Activated CD4-positive, alpha-beta T cell treated with anti-CD3 and anti-CD28 coated beads, Interleukin-2, amount 10 ng/mL, durations not matched to agents 24 days and 14 days (primary cell): ENCODE measurements around the gene PIWIL1. TPM values are rescaled to one million over a fixed set of nuclear protein-coding genes. Genes with fewer than 3 reads are reported as not detected.

ENCODE experiments used
- DNase-seq: peaks from one replicate; pipeline ENCODE4 v3.0.0; 2022
- H3K27ac Mint-ChIP-seq: one replicate; pipeline ENCODE4 v1.8.0; 2022; ENCODE audit warnings: mild to moderate bottlenecking, mixed read lengths
- H3K27me3 Mint-ChIP-seq: one replicate; pipeline ENCODE4 v1.8.0; 2022; ENCODE audit warnings: mixed read lengths
- H3K36me3 Mint-ChIP-seq: one replicate; pipeline ENCODE4 v1.8.0; 2022; ENCODE audit warnings: low read depth, mild to moderate bottlenecking, mixed read lengths
- H3K4me1 Mint-ChIP-seq: one replicate; pipeline ENCODE4 v1.8.0; 2021; ENCODE audit warnings: mixed read lengths
- H3K4me3 Mint-ChIP-seq: one replicate; pipeline ENCODE4 v1.8.0; 2022; ENCODE audit warnings: mild to moderate bottlenecking, moderate library complexity, mixed read lengths
- H3K9me3 Mint-ChIP-seq: one replicate; pipeline ENCODE4 v1.8.0; 2021; ENCODE audit warnings: mixed read lengths
- intact Hi-C: fragments of 100-400 bp; cut with micrococcal nuclease; formaldehyde crosslinking; loops from one replicate; pipeline ENCODE4 v1.15.1; 2023
- total RNA-seq: library from RNA; stranded (reverse); gene quantifications from 2 replicates; pipeline ENCODE4 v1.2.3, GENCODE V29; 2022

PIWIL1 gene
- total RNA-seq = not detected in 2 replicates

- peaks cover 16% of the 10 kb centered on the region for H3K27me3 Mint-ChIP-seq
- intact Hi-C loops = loop anchor here (5.0 kb wide), 1 partner anchor 310 kb away; no protein-coding TSS in a partner anchor
- no peak for DNase-seq
- no peak within 1 kb of the TSS for H3K4me3 Mint-ChIP-seq
- no peaks in the 10 kb centered on the region for H3K9me3 Mint-ChIP-seq
- H3K4me1 Mint-ChIP-seq = peaks cover 3% of the 10 kb centered on the region
- no peaks in the 10 kb centered on the region for H3K36me3 Mint-ChIP-seq
- no peak within 1 kb of the TSS for H3K27ac Mint-ChIP-seq
These were observed at the start of gene PIWIL1 for GRCh38 chr12:130337488-130338303. TSS of gene PIWIL1 (plus strand) at chr12:130337887. CDS start at chr12:130342592, 4,705 bp downstream.

DNA sequence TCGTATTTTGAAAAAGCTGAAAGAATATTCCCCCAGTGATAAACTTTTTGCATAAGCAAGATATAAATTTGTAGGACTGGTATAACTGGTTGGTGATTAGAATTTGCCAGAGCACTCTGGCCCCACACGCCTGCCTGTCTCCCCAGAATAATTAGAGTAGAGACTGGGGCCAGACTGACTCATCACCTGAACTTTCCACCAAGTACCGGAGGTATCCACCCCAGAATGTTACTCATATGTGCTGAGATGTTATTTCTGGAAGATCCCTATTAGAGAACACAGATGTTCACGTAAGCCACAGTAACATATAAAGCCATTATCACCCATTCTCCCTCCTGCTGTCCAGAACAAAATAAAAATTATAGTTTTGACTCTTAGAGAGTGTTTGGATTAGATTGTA is 49.5 kb upstream of the PIWIL1 start:
- Mint-ChIP-seq H3K27me3 (no peaks in the 10 kb centered on the region), H3K4me3 (no peak overlapping the region), H3K4me1 (no peaks in the 10 kb centered on the region), H3K36me3 (no peaks in the 10 kb centered on the region), H3K9me3 (peaks cover 4% of the 10 kb centered on the region), H3K27ac (no peak overlapping the region)
- intact Hi-C loops = no loop called here
- DNase-seq = no peak

DNA sequence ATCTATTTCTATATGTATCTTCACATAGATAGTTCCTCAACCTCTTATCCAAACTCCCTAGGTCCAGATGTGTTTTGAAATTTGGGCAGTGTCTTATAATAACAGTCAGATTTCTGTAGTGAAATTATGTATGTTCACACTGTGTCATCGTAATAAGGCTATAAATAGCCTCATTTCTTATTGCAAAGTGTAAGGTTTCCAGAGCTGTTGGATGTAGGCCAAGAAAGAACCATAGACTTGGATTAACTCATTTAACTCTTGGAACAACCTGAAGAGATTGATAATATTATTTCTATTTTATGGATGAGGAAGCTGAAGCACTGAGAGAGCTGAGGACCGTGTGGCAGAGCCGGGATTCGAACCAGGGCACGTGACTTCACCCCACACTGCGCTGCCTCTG is 49.0 kb upstream of the PIWIL1 start:
- intact Hi-C loops = no loop called here
- H3K9me3 Mint-ChIP-seq = peaks cover 4% of the 10 kb centered on the region
- no peak for DNase-seq
- no peaks in the 10 kb centered on the region for H3K4me1 Mint-ChIP-seq
- H3K27ac Mint-ChIP-seq = no peak overlapping the region
- H3K36me3 Mint-ChIP-seq = no peaks in the 10 kb centered on the region
- H3K27me3 Mint-ChIP-seq = no peaks in the 10 kb centered on the region
- H3K4me3 Mint-ChIP-seq = no peak overlapping the region

- Mint-ChIP-seq H3K9me3 (peaks cover 4% of the 10 kb centered on the region), H3K27ac (no peak overlapping the region), H3K27me3 (no peaks in the 10 kb centered on the region), H3K4me1 (no peaks in the 10 kb centered on the region), H3K4me3 (no peak overlapping the region), H3K36me3 (no peaks in the 10 kb centered on the region)
- no peak for DNase-seq
- intact Hi-C loops = no loop called here
These were observed 47.6 kb upstream of the PIWIL1 start for GRCh38 chr12:130290114-130290513.

- intact Hi-C loops = no loop called here
- Mint-ChIP-seq H3K27ac (no peak overlapping the region), H3K27me3 (no peaks in the 10 kb centered on the region), H3K4me1 (no peaks in the 10 kb centered on the region), H3K36me3 (no peaks in the 10 kb centered on the region), H3K9me3 (peaks cover 10% of the 10 kb centered on the region), H3K4me3 (no peak overlapping the region)
- no peak for DNase-seq
These were observed 39.2 kb upstream of the PIWIL1 start for GRCh38 chr12:130298322-130299021.

DNA sequence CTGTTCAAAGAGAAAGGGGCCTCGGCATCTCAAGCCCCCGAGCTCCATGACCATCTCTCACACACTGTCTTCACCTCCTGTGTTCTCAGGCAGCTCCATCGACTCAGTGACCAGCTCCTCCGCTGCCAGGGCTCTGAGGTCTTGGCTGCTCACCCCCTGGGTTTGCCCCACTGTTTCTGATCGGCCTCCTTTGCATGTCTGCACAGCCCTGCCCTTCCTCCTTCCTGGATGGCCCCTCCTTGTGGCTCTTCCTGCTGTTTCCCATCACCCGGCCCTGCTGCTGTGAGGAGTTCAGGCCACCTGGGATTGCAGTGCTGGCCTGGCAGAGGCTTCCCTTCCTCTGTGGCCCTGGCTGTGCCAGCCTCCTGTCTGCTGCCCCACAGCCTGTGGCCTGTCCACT is 38.1 kb upstream of the PIWIL1 start:
- Mint-ChIP-seq H3K36me3 (no peaks in the 10 kb centered on the region), H3K4me3 (no peak overlapping the region), H3K9me3 (peaks cover 10% of the 10 kb centered on the region), H3K4me1 (no peaks in the 10 kb centered on the region), H3K27ac (no peak overlapping the region), H3K27me3 (no peaks in the 10 kb centered on the region)
- intact Hi-C loops = no loop called here
- no peak for DNase-seq

DNA sequence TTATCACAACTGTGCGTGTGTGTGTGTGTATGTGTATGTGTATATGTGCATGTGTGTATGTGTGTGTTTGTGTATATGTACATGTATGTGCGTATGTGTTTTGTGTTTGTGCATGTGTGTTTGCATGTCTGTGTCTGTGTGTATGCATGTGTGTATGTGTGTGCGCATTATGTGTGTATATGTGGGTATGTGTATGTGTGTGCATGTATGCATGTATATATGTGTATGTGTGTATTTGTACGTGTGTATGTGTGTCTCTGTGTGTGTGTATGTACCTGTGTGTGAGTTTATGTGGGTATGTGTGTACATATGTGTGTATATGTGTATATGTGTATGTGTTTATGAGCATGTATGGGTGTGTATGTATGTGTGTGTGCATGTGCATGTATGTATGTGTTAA is 37.6 kb upstream of the PIWIL1 start:
- intact Hi-C loops = no loop called here
- H3K27me3 Mint-ChIP-seq = no peaks in the 10 kb centered on the region
- H3K27ac Mint-ChIP-seq = no peak overlapping the region
- H3K9me3 Mint-ChIP-seq = peaks cover 10% of the 10 kb centered on the region
- H3K4me1 Mint-ChIP-seq = no peaks in the 10 kb centered on the region
- DNase-seq = no peak
- H3K36me3 Mint-ChIP-seq = no peaks in the 10 kb centered on the region
- no peak overlapping the region for H3K4me3 Mint-ChIP-seq

DNA sequence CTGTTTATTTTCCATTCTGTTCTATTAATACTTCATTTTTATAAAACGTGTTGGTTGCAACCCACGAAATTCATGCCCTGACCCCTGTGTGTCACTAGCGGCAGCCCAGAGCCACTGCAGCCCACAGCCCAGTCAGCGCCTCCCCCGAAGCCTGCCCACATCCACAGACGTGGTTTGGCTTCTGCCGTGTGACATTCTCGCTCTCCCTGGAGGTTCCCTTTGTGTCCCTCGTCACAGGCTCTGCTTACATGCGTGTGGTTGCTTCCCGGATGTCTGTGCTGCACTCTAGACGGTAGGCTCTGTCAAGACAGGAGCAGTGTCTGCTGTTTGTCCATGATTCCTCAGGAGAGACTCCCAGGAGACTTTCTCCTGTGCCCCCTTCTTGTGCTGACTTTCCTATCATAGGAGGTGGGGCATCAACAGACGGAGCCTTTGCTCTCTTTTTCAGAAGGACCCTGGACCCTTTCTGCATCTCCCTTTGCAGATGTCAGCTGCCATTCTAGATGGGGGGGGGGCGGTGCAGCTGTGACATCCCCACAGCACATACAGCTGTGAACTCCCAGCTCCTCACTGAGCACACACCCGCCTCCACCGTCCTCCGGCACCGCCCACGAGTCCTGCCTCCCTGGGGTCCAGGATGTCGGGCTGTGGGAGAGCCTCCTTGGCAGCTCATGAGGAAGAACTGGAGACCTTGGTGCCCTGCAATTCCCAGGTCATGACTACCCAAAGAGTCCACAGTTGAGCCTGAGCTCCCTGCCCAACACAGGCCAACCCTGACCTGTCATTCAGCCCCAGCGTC is 36.8 kb upstream of the PIWIL1 start:
- DNase-seq = no peak
- H3K9me3 Mint-ChIP-seq = peaks cover 10% of the 10 kb centered on the region
- H3K27ac Mint-ChIP-seq = no peak overlapping the region
- H3K27me3 Mint-ChIP-seq = no peaks in the 10 kb centered on the region
- H3K36me3 Mint-ChIP-seq = no peaks in the 10 kb centered on the region
- intact Hi-C loops = no loop called here
- H3K4me1 Mint-ChIP-seq = no peaks in the 10 kb centered on the region
- no peak overlapping the region for H3K4me3 Mint-ChIP-seq

DNA sequence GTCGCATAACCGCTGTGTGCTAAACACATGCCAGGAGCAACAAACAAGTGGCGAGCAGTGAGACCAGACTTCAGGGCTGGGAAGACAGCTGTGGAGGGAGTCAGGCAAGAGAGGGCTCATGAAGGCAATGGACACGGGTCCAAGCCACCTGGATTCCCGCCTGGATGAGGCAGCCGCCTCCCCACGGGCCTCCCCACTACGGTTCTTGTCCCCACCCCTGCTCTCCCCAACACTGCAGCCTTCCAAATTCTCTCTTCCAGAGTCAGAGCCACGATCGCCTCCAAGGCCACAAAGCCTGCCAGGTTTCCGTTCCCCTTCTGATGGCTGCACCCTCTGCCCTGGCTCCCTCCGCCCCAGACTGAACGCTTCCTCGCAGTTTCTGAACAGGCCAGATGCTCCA is 36.1 kb upstream of the PIWIL1 start:
- Mint-ChIP-seq H3K9me3 (peaks cover 10% of the 10 kb centered on the region), H3K4me1 (no peaks in the 10 kb centered on the region), H3K27ac (no peak overlapping the region), H3K4me3 (no peak overlapping the region), H3K27me3 (no peaks in the 10 kb centered on the region), H3K36me3 (no peaks in the 10 kb centered on the region)
- intact Hi-C loops = no loop called here
- DNase-seq = no peak

DNA sequence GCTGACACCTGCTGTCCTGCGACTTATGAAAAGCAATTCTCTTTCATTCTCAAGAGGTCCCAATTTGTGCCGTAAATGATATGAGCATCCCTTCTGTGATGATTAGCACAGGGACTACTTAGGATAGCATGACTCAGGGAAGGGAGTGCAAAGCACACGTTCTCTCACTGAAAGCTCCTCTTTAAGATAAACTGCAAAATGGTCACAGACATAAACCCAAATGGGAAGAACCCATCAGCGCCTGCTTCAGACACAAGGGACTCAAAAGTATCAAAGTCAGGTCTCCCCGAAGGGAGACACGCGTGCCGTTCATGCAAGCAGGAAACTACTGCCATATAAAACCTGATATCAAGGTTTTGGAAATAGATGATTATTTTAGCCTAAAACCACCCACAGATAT is 33.9 kb upstream of the PIWIL1 start:
- Mint-ChIP-seq H3K4me1 (no peaks in the 10 kb centered on the region), H3K27ac (no peak overlapping the region), H3K4me3 (no peak overlapping the region), H3K9me3 (peaks cover 10% of the 10 kb centered on the region), H3K36me3 (no peaks in the 10 kb centered on the region), H3K27me3 (no peaks in the 10 kb centered on the region)
- intact Hi-C loops = no loop called here
- DNase-seq = no peak

- H3K9me3 Mint-ChIP-seq = no peaks in the 10 kb centered on the region
- no peak overlapping the region for H3K27ac Mint-ChIP-seq
- no peaks in the 10 kb centered on the region for H3K4me1 Mint-ChIP-seq
- no peaks in the 10 kb centered on the region for H3K36me3 Mint-ChIP-seq
- H3K27me3 Mint-ChIP-seq = no peaks in the 10 kb centered on the region
- no peak for DNase-seq
- intact Hi-C loops = no loop called here
- H3K4me3 Mint-ChIP-seq = no peak overlapping the region
These were observed 29.8 kb upstream of the PIWIL1 start for GRCh38 chr12:130307859-130308258.

- no peak overlapping the region for H3K4me3 Mint-ChIP-seq
- no peak for DNase-seq
- intact Hi-C loops = no loop called here
- no peaks in the 10 kb centered on the region for H3K36me3 Mint-ChIP-seq
- H3K27me3 Mint-ChIP-seq = no peaks in the 10 kb centered on the region
- H3K4me1 Mint-ChIP-seq = no peaks in the 10 kb centered on the region
- H3K27ac Mint-ChIP-seq = no peak overlapping the region
- no peaks in the 10 kb centered on the region for H3K9me3 Mint-ChIP-seq
These were observed 29.3 kb upstream of the PIWIL1 start for GRCh38 chr12:130308393-130308792.

DNA sequence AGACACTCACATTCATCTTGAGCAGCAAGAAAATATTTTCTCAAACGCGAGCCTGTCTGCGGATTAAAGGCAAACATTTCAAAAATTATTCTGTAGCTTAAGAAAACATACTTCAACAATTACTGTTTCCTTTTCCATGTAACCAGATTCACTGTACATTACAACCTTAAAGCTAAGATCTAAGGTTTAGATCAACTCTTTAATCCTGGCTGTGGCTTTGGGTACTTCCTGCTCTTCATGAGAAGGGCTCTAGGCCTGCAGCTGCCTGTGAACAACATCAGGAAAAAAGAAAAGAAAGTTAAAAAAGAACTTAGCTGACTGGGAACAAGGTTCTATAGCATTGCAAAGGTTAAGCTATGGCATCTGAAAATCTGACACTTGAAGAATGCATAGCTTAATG is 21.4 kb upstream of the PIWIL1 start:
- Mint-ChIP-seq H3K4me3 (no peak overlapping the region), H3K36me3 (no peaks in the 10 kb centered on the region), H3K9me3 (no peaks in the 10 kb centered on the region), H3K27me3 (no peaks in the 10 kb centered on the region), H3K4me1 (no peaks in the 10 kb centered on the region), H3K27ac (no peak overlapping the region)
- DNase-seq = no peak
- intact Hi-C loops = no loop called here

GRCh38 chr12:130320536-130320935 is 17.2 kb upstream of the PIWIL1 start:
- DNase-seq = no peak
- Mint-ChIP-seq H3K27me3 (no peaks in the 10 kb centered on the region), H3K4me3 (no peak overlapping the region), H3K36me3 (no peaks in the 10 kb centered on the region), H3K27ac (no peak overlapping the region), H3K9me3 (no peaks in the 10 kb centered on the region), H3K4me1 (no peaks in the 10 kb centered on the region)
- intact Hi-C loops = no loop called here
